HG03159 (cell line): ENCODE results near the gene ADM2.
"Not testable (repeated sequence)": the region's sequence is repeated elsewhere in the genome, so short reads cannot be mapped to it uniquely, and the experiment has no call there.

Experiments used
- ATAC-seq: cut with Tn5 transposase; IDR thresholded peaks from one replicate; pipeline ENCODE4 v1.9.1; 2021; ENCODE audit warnings: mild to moderate bottlenecking, moderate library complexity; ENCODE audit not compliant: unreplicated experiment

The ADM2 gene, protein sequence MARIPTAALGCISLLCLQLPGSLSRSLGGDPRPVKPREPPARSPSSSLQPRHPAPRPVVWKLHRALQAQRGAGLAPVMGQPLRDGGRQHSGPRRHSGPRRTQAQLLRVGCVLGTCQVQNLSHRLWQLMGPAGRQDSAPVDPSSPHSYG

DNA sequence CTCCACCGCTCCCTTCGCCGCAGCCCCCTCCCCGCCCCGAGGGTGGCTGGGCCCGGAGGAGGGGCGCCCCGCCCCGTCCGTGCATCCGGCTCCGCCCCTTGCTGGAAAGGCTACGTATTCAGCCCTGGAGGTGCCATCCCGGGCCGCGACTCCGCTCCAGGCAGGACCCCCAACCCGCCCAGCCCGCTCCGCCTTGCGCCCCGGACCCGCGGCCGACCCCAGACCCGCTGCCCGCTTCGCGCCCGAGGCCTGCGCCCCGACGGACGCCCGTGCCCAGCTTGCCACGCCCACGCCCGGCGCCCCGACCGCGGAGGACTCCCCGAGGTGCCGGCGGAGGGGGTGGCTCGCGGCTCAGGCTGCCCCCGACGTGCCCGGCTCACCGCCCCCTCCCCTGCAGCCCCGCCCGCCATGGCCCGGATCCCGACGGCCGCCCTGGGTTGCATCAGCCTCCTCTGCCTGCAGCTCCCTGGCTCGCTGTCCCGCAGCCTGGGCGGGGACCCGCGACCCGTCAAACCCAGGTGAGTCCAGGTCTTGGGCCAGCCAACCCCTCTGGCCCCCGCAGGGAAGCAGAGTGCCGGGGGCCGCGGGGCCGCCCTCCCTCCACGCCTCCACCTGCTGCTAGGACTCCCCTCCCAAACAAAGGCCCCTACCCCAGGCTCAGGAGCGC lies at the start of gene ADM2:
TSS of gene ADM2 (plus strand) at position 104 of the 667 bp plus-strand sequence. CDS start at position 409, 305 bp downstream.
- ATAC-seq: no peak

DNA sequence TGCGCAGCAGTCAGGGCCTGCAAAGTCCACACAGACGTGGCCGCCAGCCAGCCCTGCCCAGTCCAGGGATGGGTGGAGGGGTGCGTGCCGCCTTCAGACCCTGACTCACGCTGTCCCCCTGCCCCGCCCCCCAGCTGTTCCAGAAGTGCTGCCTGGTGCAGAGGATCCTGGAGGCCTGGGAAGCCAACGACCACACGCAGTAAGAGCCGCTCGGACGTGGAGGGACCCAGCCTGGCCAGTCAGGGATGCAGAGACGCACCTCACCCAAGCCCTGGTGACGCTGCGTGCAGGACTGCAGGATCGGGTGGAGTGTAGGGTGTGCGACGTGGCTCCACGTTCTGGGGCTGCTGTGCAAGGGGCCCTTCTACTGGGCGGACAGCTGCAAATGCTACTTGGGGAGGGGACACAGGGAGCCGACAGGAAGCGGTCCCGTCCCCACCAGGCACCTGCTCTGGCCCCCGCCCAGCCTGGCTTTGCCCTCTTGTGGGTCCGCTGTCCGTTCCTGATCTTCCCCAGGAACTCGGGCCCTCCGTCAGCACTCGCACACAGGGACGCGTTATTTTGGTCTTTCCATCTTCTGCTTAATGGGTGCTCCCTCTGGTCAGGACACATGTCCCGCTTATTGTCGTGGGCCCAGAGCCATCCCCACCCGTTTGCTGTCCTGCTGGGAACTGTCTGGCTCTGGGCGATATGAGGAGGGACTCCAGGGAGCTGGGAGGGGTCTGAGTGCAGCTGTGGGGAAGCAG lies 49.0 kb upstream of the ADM2 start:
- no peak for ATAC-seq

DNA sequence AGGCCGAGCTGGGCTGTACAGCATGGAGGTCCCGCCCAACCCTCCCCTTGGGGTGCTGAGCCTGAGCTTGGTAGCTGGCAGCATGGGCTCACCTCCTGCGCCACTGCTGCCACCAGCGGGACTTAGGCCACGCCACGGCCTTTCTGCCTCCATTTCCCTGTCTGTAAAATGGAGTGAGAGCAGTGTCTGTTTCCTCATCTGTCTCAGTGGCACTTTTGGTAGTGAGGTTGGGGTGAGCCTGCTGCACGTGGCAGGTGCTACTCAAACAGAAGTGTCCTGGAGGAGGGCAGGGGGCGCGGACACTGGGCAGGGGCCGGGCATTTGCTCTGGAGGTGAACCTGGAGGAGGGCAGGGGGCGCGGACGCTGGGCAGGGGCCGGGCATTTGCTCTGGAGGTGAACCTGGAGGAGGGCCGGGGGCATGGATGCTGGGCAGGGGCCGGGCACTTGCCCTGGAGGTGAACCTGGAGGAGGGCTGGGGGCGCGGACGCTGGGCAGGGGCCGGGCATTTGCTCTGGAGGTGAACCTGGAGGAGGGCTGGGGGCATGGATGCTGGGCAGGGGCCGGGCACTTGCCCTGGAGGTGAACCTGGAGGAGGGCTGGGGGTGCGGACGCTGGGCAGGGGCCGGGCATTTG lies 48.3 kb upstream of the ADM2 start:
- not testable (repeated sequence) for ATAC-seq

DNA sequence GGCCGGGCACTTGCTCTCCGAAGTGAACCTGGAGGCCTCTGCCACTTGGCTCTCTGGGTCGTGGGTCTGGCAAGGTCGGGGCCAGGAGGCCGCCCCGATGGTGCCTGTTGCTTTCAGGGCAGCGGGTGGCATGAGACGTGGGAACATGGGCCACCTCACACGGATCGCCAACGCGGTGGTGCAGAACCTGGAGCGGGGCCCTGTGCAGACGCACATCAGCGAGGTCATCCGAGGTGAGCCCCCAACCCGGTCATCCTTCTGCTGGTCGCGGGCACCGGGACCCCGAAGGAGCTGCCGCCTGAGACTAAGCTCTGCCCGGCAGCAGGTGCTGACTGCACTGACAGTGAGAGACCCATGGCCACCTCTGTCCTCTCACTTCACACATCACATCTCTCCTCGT lies 46.5 kb upstream of the ADM2 start:
- ATAC-seq: no peak

DNA sequence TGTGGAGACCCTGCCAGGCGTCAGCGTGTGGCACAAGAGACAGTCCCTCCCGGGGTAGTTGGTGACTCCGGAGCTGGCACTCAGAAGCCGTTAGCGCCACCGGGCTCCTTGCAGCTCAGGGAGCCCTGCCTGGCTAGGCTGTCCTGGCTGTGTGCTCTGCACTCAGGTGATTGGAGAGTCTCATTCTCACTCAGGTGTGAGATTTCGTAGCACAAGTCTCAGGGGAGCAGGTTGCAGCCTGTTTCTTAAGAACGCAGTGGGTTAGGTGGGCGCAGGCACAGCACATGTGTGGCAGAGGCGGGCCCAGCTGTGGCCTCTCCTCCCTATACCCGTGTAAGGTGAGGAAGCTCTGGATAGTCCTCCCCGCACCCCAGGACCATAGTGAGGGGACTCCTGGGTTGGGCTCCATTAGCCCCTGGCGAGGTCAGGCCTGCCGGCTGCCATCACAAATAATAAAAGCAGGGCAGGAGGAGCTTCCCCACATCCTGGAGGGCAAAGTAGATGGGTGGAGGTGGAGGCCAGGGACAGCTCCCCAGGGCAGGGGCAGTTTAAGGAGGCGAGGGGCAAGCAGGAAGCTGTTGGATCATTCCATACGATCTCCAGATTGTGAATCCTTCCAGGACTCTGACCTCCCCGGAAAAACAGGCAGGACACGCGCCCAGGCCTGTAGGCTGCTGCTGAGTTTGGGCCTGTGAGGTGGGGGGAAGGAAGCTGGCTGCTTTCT lies 45.9 kb upstream of the ADM2 start:
- no peak for ATAC-seq

DNA sequence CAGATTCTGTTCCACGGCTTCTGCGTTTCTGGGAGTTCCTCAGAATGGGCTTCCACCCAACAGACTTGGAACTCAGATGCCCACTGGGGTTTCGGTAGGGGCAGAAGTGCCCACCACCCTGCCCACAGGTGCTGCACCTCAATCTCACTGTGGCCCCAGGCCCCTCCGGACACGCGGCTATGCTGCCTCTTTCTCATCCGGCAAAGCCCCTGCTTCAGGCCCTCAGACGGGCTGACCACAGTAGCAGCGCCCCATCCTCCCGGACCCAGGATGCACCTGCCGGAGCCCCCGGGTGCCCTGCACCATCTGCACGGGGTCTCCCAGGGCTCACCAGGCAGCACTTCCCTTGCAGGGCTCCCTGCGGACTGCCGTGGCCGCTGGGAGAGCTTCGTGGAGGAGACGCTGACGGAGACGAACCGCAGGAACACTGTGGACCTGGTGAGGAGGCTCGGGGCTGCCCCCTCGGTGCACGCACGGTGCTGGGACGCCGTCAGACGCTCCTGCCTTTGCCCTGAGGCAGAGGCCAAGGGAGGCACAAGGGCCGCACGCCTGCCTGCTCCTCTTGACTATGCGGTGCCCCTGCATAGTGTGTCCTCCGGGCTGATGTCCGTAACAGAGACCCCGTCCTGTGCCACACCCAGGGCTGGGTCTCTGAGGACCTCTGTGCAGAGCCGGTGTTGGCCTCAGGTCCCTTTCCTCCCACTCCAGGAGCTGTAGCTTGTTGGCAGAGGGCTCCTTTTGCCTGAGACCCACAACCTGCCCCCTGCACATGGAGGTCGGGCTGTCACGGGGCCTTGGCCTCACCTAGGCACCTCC lies 45.1 kb upstream of the ADM2 start:
- ATAC-seq: no peak

DNA sequence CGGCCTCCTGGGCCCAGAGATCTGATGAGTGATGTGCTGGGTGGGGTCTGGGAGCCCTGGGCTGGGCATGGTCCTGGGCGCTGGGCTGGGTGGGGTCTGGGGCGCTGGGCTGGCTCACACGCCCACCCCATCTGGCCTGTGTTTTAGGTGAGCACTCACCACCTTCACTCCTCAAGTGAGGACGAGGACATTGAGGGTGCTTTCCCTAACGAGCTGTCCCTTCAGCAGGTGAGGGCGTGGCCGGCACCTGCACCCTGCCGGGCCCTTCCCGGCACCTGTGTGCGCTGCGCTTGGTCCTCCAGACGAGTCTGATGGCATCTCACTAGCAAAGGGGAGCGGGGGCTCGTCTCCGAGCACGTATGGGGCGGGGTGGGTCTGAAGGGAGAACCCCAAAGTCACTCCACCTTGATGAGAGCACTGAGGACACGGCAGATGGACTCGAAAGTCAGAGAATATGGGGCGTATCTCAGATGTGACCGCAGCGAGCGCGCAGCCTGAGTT lies 44.5 kb upstream of the ADM2 start:
- no peak for ATAC-seq

DNA sequence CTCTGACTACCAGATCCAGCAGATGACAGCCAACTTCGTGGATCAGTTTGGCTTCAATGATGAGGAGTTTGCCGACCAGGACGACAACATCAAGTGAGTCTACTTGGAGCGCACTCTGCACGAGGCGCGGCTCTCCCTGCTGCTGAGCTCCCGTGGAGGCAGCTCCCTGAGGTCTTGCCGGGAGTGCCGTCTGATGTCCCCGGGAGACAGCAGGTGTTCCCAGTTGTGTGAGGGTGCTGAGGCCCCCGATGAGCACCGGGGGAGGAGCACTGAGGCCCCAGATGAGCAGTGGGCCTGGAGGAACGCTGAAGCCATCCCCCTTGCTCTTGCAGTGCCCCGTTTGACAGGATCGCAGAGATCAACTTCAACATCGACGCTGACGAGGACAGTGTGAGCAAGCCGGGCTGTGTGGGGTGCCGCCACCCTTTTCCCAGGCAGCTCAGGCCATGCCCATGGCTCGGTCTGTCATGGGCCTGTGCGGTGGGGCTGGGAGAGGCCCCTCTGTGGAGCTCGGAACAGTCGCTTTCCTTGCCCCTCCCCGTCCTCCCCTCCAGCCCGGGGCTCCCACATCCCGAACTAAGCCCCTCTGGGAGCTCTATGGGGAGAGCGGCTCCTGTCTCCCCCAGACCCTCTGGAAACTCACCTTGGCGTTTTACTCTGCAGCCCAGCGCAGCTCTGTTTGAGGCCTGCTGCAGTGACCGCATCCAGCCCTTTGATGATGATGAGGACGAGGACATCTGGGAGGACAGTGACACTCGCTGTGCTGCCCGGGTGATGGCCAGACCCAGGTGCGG lies 43.6 kb upstream of the ADM2 start:
- ATAC-seq: no peak

DNA sequence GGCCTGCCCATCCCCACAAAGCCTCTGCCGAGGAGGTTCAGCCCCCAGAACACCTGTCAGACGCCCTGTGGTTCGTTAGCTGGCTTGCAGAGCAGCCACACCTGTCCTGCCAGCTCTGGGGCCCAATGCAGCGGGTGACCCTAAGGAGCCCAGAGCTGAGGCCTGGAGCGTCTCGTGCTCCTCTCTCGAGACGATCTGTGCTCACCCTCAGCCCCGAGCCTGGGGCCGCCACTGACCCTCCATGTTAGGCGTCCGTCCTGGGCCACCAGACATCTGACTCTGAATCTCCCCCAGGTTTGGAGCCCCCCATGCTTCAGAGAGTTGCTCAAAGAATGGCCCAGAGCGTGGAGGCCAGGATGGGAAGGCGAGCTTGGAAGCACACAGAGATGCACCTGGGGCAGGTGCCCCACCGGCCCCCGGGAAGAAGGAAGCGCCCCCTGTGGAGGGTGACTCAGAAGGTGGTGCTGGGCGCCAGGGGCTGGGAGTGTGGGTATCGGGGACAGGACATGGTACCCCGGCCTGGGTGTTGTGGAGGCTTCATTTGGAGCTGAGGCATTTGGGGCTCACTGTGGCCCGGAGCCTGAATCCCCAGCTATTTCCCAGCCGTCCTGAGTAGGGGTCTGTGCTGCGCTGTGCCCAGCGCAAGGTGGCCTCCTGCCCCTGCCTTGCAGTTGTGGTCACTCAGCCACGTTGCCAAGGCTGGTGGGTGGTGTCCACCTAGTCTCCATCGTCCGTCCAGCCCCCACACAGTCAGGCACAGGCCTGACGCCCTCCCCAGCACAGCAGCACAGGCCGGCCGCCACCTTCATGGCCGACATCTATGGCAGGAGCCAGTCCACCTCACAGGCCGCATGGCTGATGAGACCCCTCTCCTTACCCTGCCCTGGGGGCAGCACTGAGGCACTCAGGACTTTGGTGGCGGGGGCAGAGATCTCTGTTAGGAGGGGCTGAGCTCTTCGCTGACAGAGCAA lies 42.8 kb upstream of the ADM2 start:
- ATAC-seq: no peak

DNA sequence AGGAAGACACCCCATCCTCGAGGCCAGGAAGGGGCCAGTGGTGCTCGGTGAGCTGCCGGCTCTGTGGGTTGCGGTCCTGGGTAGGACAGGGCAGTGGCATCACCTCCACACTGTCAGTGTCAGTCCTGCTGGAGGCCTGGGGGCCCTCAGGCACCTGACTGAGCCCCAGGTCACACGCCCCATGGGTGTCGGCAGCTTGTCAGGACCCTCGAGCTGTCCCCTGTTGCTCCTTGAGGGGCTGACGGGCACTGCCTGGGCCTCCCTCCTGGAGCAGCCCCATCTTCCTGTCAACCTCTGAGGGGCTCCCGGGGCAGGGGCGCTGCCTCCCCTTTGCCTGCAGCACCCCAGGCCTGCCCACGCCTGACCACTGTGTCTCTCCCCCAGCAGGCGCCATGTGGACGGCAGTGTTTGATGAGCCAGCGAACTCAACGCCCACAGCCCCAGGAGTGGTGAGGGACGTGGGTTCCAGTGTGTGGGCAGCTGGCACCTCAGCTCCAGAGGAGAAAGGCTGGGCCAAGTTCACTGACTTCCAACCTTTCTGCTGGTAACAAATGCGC lies 42.0 kb upstream of the ADM2 start:
- no peak for ATAC-seq

DNA sequence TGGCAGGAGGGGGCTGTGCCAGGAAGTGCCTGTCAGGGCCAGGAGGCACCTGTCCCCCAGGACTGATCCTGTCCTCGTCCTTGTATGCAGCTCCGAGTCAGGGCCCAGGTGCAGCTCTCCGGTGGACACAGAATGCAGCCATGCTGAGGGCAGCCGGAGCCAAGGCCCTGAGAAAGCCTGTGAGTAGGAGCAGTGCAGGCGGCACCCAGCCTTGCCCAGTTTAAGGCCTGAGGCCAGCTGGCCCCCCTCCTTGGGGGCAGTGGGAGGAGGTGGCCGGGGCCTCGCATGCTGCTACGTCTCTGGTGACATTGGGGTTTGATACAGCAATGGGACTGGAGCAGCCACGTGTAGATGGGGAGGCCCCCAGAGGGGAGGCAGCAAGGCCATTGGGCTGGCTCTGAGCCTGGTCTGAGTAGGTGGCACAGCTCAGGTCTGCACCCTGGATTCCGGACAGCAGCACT lies 41.4 kb upstream of the ADM2 start:
- no peak for ATAC-seq

DNA sequence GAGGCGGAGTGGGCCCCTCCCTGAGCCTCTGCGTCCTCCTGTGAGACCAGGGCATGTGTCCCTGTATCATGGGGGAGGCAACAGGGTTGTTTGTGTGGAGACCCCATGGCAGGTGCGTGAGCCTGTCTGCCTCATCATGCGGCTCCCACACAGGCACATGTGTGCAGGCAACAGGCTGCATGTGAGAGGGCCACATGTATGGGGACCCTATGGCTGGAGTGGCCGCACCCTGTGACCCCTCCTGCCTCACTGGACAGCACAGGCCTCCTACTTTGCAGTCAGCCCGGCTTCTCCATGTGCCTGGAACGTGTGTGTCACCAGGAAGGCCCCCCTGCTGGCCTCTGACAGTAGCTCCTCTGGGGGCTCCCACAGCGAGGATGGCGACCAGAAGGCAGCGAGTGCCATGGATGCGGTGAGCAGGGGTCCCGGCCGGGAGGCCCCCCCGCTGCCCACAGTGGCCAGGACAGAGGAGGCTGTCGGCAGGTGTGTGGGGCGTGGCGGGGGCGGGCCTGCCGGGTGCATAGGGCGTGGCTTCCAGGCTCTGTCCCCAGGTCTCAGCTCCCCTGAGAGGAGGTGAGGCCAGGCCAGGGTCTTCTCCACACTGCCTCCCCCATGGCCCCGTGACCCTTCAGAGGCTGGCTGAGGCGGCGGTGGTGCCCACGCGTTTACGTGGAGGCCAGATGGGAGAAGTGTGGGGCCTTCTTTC lies 40.6 kb upstream of the ADM2 start:
- no peak for ATAC-seq

DNA sequence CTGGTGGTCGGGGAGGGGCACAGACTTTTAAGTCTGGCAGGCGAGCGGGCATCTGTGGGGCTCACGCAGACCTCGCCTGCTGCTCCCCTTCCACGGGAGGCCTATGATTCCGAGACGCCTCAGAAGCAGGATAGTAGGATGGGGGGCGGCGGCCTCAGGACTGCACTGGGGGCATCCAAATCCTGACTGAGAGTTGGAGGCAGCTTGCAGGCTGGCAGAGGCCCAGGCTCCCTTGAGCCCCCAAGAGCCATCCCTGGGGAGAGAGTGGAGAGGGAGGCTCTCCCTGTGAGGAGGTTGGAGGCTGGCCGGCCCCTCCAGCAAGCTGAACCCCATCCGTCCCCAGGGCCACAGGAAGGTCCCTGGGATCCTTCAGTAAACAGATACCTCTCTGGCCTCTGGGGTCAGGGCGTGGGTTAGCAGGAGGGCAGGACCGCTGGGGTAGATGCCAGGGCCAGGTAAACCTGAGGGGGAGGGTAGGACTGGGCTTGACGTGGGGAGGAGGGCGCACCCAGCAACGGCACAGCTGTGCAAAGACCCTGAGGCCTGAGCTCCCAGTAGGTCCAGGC lies 39.8 kb upstream of the ADM2 start:
- no peak for ATAC-seq

DNA sequence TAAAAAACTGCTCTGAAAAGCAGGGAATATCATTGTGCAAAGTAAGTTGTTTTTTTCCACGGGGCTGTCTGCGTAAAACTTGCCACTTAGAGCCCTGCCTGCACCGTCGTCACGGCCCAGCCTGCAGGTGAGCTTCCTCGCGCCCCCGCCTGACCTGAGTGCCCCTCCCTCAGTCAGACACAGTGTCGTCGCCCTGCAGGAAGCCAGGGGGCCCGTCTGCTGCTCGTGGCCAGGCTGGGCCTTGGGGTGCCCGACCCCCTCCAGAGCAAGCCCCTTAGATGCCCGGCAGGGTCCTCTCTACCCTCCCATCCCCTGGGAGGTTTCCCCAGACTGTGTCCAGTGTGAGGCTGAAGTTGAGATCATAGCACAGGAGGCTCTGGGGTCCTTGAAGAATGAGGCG lies 38.1 kb upstream of the ADM2 start:
- no peak for ATAC-seq

DNA sequence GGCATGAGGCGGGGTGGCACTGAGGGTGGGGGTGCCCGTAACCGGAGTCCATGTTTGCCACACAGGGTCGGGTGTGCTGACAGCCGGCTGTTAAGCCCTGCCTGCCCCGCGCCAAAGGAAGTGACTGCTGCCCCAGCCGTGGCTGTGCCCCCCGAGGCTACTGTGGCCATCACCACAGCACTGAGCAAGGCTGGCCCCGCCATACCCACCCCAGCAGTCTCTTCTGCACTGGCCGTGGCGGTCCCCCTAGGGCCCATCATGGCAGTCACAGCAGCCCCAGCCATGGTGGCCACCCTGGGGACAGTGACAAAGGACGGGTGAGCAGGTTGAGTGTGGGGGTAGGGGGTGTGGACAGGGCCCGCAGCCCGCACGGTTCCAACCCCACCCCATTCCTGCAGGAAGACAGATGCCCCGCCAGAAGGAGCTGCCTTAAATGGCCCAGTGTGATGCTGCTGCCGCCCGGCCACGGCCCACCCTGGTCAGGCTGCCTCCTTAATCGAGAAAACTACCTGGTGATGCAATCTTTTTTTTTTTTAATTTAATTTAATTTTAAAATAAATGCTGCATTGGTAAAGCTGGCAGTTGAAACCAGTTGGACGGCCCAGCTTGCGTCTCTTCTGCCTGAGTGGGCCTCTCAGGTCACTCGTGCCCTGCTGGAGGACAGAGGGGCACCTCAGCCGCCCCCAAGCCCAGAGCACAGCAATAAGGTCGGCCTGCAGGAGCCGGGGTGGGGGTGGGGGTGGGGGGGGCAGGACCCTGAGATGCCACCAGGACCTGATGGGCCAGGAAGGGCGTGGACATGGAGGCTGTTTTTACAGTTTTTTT lies 37.3 kb upstream of the ADM2 start:
- no peak for ATAC-seq

DNA sequence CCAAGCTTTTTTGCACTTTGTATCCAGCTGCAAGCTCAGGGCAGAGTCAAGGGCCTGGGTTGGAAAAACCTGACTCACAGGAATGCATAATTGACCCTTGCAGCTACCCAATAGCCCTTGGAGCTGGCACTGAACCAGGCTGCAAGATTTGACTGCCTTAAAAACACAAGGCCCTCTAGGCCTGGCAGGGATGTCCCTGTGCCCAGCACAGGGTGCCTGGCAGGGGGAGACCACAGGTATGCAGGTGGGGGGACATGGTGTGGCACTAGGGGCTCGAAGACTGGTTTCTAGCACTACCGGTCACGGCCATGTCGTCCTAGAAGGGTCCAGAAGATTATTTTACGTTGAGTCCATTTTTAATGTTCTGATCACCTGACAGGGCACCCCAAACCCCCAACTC lies 36.7 kb upstream of the ADM2 start:
- ATAC-seq: no peak
